ENCODE results near the gene HSD17B10. TPM values are rescaled to one million over a fixed set of nuclear protein-coding genes. Genes with fewer than 3 reads are reported as not detected.

Gene HSD17B10
- total RNA-seq, 1 experiment from 2014 or later: 112 TPM

DNA sequence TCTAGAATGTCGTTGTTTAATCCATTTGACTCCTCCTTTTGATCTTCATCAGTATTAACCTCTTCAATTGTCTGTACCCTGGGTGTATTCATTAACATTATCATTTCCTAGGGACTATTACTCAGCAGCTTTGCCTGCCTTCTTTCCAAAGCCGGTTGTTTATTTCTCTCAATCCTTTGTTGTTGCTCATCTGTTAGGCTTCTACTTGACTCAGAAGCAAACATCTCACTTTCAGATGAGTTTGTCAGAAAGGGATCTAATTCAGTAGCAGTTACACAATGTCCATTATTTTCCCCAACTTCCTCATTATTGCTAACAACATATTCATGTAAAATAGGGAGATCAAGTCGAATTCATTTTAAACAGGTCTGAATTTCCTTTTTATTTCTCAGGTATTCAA, 22.1 kb upstream of the HSD17B10 start:
- peaks cover 54 to 59% of the 10 kb centered on the region in 2 experiments for H3K9me3 Mint-ChIP-seq
- no peak for TF ChIP-seq CTCF (conservative IDR thresholded peaks at IDR 0.05)

More for the DNA sequence above, 22.1 kb upstream of the HSD17B10 start:
- Histone ChIP-seq H3K14ac (ENCODE audit: insufficient read depth, low read length) (no peak overlapping the region), H2AK5ac (ENCODE audit: insufficient read length, low read length) (no peak overlapping the region), H3K18ac (ENCODE audit: insufficient read length, low read depth, low read length) (no peak overlapping the region), H2BK12ac (ENCODE audit: insufficient read length, low read depth, low read length) (no peak overlapping the region), H4K20me1 (ENCODE audit: control insufficient read depth, insufficient read depth, insufficient read length) (no peaks in the 10 kb centered on the region), H2BK15ac (ENCODE audit: low read depth, low read length) (no peak overlapping the region), H3K4me1 (ENCODE audit: insufficient read depth, low read length) (no peaks in the 10 kb centered on the region), H2BK5ac (ENCODE audit: insufficient read length, low read length) (no peak overlapping the region), H3K27ac (ENCODE audit: insufficient read length, low read depth, low read length) (no peak overlapping the region), H2BK120ac (ENCODE audit: low read depth, low read length, poor library complexity, severe bottlenecking) (no peak overlapping the region), H3K56ac (ENCODE audit: insufficient read length, low read depth, low read length) (no peak overlapping the region), H3K23ac (ENCODE audit: insufficient read length, low read depth, low read length) (no peak overlapping the region), H3K23me2 (ENCODE audit: insufficient read length, low read depth, low read length, poor library complexity, severe bottlenecking) (no peaks in the 10 kb centered on the region), H2BK20ac (ENCODE audit: low read depth, low read length, poor library complexity, severe bottlenecking) (no peak overlapping the region), H3K9ac (ENCODE audit: extremely low read depth, insufficient read length, low read length) (no peak overlapping the region), H3K4ac (ENCODE audit: low read depth, low read length) (no peak overlapping the region), H3K4me2 (ENCODE audit: insufficient read depth, insufficient read length, low read length) (no peak overlapping the region), H3K9me3 (ENCODE audit: control insufficient read depth, low read depth, low read length) (peaks cover 9% of the 10 kb centered on the region), H4K5ac (ENCODE audit: insufficient read length, low read depth, low read length) (no peak overlapping the region), H2AFZ (ENCODE audit: low read length) (no peak overlapping the region), H3K79me2 (ENCODE audit: insufficient read depth, low read length) (no peaks in the 10 kb centered on the region), H3K27me3 (ENCODE audit: insufficient read depth, low read length) (no peaks in the 10 kb centered on the region), H4K91ac (ENCODE audit: insufficient read length, low read depth, low read length) (no peak overlapping the region), H4K8ac (replicated peaks; ENCODE audit: insufficient read length, low read depth, low read length) (no peak overlapping the region), H3T11ph (ENCODE audit: low read length) (no peak overlapping the region), H3K79me1 (ENCODE audit: insufficient read depth, low read depth, low read length, poor library complexity, severe bottlenecking) (no peaks in the 10 kb centered on the region)
- Mint-ChIP-seq H3K4me3 (no peak overlapping the region), H3K27ac (no peak overlapping the region), H3K4me1 (peaks cover 0 to 4% of the 10 kb centered on the region in 2 experiments; a peak in 1 of 4 replicates), H3K36me3 (ENCODE audit: insufficient read depth in 1 of 3, low read depth in 3 of 3) (no peaks in the 10 kb centered on the region; a peak in 1 of 7 replicates), H3K27me3 (ENCODE audit: low read depth) (no peaks in the 10 kb centered on the region; the same call in none of the 2 replicates)
- WGBS (ENCODE audit: extremely low coverage, insufficient read length, low lambda C conversion rate): no CpG with 5 or more reads among the region's 3 CpGs
- DNase-seq: no peak

Data from H9 (cell line).